ENCODE data around the gene DPH6.

The DPH6 gene

DNA sequence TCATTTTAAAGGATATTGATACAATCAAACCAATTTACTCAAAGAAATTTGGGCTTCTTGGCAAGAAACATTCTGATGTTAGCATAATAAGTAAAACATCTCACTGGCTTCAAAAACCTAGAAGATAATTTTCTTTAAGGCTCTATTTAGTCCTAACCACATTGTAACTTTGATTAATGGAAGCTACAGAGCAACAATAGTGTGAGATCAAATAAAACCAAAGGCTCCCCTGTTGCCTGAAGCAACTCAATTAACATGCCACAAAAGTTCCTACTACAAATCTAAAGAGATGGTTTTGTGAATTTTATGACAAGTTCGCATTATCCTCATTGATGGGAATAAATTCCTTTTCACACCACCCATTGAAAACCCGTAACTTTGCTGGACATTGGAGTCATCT lies 5.9 kb downstream of the DPH6 start:
- no peak for DNase-seq

DNA sequence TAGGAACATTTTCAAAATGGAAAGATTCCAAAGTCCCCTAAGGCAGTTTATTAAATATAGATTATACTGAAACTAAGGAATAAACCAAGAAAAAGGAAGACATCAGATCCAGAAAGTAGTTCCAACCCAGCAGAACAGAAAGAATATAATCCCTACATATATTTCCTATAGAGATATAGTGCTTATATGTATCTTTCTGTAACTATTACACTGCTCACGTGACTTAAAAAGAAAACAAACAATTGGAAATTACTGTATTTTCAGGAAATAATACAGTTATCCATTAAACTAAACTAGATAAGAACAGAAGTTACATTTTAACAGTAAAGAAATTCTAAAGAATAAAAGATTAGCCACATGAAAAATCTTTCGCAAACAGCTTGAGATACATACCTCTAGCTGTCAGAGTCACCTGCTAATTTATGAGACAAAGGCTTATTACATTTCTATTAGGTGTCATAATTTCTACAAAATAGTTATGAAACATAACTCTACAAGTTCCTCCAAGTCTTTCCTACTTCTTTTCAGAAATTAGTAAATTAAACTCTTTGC lies 10.5 kb downstream of the DPH6 start:
- DNase-seq: no peak

GRCh38 chr15:35533130-35534110 lies 12.5 kb downstream of the DPH6 start:
- peak; percentile 83 for DNase-seq

DNA sequence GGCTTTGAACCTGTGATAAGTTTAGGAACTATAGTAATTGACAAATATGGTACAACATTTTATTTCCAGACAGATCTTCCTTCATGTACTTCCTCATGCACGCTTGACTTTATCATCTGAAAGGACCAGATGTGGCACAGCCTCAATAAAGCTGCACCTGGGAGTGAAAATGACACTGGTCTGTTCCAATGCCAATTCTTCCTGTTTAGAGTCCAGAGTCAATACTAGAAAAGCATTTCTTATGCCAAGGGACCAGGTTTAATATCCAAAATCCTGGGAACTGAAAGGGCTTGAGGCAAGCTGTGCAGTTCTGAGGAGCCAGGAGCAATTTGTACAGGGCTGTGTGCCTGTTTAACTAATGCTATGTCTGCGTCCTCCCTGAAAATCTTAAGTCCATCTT lies 15.3 kb downstream of the DPH6 start:
- no peak for DNase-seq

DNA sequence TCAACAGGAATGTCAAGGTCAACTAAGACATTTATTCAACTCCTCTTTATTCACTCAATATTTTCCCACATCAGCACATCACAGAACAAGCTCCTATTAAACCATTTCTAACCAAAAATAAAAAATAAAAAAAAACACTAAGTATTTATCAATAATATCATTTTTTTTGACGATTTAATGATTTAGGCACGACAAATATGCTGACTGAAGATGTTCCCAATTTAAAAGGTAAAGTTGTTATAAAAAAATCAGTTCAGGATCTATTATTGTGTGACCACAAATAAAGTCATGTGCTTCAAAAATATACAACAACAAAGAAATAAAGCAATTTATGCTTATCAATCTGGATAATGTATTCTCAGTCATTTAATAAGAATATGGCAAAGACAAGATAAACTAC lies 16.2 kb downstream of the DPH6 start:
- DNase-seq: no peak

- no peak for DNase-seq
These were observed 23.9 kb downstream of the DPH6 start for GRCh38 chr15:35522061-35522460.

DNA sequence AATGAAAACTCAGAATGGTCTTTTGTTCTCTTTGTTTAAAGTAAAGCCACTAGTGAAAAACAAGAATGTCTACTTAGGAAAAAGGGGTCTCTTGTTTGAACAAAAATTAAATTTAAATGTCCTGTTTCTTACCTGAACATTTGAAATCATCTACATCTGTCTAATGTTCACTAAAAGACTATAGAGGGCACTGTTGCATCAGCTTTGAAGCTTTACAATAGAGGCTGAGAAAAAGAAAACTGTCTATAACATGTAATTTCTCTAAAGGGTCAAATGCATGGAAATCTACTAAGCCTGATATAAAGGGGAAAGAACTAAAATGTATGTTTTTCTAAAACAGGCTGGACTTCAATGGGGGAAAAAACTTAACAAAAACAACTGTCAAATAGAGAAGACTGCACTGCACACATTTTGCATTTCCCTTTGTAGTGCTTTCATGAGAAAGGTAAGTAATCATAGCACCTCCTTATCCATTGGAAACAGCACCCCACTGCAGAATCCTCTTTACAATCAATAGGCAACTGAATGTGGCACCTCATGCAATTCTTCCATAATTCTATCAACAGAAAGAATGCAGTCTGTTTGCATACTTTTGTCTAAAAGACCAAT lies 26.3 kb downstream of the DPH6 start:
- DNase-seq: peak; percentile 57

DNA sequence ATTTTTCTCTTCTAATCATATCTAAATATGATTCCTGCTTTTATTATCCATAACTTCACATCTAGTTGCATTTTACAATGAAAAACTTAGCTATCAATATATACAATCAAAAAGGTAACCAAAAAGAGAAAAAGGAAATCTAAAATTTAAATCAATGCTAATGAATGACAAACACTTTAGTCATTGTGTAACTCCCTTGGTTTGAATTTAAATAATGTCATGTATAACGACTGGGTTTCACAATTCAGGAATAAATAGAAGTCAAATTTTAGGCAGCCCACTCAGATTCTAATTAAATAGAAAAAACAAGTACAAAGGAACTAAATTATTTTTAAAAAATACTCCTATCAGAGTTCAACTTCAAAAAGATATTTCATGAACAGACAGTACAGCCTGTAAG lies 26.9 kb downstream of the DPH6 start:
- no peak for DNase-seq

DNA sequence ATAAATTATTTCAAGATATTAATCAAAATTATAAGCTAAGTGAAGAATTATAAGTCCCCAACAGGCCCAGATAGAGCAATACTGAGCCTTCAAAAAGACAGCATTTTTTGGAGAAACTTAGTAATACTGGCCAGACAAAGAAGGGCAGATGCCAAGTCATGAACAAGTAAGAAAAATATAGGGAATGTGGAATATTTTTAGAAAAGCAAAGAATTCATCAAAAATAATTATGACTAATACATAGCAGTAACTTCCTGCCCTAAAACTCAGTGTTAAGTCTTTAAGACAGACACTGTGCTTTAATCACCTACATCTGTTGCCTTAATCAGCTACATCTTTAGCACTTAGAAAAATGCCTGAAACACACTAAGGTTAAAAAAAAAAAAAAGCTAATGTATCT lies 31.2 kb downstream of the DPH6 start:
- peak; percentile 61 for DNase-seq

- DNase-seq: no peak
These were observed 37.9 kb downstream of the DPH6 start for GRCh38 chr15:35507932-35508638.

DNA sequence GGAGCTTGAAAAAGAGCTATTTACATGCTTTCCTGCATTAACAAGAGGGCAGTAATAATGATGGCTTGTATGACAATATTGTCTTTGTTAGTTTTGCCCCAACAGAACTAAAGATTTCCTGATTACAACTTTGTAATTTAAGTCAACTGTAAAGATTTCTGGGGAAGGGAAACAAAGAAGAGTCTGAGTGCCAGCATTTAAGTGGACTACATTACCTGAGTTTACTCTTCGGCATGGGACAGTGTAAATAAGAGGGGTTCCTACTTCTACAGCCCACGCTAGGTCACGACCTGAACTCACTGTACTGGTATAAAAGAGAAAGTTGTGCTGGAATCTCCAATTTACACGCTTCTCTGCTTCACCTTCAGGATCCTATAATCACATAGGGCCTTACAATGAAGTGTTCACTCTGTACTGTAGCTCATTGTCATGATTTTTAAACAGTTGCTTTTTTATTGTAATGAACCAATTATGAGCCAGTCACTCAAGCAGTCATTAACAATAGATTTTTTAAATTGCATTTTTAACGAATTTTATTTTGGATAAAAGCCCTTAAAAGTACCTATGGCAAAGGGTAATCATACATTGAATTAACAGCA lies 39.6 kb downstream of the DPH6 start:
- no peak for DNase-seq

DNA sequence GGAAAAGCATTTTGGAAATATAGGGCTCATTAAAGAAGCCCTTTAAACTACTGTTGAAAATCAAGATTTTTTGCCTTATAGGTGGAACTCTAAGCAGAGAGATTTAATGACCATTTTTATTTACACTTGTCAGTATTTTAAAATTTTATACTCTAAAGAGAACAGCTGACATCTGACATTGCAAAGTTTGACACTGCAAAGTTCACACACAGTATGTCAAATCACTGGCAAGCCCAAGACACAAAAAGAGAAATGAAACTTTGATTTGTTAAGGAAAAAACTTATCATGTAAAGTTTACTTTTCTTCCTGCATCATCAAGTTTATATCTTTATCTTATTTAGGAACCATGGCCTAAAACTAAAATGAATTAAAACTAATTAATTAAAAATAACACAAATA lies 40.2 kb downstream of the DPH6 start:
- no peak for DNase-seq

DNA sequence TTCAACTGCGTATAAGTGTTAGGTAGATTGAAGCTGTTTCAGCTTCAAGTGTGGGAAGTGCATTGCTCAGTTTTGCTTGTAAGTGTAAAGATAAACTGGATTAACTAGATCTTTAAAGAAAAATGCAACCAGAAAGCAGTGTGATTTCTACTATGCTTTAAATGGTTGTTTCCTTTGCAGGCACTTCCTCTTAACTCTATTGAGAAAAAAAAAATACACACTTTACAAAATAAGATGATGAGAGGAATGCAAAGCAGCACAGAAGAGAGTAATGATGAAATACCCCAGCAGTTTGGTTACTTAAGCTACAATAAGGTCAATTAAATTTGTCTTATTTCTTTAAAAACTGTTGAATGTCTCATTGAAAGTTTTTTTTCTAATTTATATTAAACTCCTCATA lies 40.8 kb downstream of the DPH6 start:
- DNase-seq: no peak

DNA sequence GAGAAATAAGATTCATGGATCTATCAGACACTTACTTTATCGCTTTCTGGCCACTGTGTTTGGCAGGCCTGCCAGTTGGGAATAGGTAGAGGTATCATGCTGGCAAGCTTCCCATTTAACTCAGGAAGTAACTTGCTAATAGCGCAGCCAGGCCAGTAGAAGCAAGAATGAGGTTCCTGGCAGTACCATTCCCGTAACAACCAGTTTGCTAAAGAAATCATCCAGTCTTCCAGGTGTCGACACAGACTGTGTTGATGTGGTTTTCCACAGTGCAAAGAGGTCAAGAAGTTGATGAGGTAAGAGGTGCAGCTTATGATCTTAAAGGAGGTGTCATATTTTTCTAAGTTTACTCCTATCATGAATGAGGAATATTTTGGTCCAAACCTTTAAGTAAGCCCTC lies 46.2 kb downstream of the DPH6 start:
- DNase-seq: no peak

- DNase-seq: no peak
These were observed 49.4 kb downstream of the DPH6 start for GRCh38 chr15:35496585-35496984.

DNA sequence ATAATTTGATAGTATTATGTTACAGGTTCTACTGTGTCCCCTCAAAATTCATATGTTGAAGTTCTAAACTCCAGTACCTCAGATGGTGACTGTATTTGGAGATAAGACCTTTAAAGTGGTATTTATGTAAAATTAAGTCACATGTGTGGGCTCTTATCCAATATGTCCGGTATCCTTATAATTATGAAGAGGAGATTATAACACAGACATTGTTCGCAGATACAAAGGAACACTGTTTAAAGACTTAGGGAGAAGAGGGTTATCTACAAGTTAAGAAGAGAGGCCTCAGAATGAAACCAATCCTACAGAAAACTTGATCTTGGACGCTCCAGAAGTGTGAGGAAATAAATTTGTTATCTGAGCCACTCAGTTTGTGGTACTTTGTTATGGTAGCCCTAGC lies 50.9 kb downstream of the DPH6 start:
- DNase-seq: no peak

DNA sequence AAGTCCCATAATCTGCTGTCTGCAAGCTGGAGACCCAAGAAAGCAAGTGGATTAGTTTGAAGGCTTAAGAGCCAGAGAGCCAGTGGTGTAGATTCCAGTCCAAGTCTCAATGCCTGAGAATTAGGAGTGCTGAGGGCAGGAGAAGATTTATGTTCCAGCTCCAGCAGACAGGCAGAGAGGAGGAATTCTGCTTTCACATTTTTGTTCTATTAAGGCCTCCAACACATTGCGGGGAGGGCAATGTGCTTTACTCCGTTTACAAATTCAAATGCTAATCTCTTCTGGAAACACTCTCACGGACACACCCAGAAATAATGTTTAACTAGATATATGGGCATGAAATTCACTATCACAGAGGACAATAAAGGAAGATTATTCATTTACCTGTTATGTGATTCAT lies 54.0 kb downstream of the DPH6 start:
- DNase-seq: no peak

DNA sequence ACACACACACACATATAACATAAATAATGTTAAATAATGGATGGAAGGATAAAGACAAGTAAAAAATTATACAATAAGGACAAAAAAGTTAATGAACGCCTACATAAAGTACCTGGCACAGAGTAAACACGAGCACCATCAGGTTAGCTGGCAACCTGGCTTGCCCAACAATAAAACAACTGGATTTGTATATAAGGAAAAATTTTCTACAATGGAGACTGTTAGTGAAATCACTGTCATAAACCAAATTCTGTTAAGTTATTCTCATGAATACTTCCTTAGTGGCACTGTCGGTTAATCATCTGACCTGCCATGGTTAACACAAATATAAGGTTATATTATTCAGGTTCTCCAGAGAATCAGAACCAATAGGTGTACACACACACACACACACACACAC lies 54.8 kb downstream of the DPH6 start:
- DNase-seq: no peak

DNA sequence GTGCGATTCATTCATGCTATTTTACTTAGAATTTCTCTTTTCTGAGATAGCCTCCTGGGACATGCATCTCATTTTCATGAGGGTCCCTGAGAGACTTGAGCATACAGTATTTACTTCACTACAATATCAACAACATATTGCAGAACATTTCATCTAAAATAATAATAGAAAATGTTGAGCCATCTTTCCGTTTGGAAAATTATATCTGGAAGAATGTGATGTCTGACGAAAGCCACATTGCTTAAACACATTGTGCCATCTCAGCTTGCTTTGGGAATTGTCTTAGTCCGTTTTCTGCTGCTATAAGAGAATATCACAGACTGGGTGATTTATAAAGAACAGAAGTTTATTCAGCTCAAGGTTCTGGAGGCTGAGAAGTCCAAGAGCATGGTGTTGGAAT lies 55.5 kb downstream of the DPH6 start:
- DNase-seq: no peak

- DNase-seq: no peak
These were observed 58.5 kb downstream of the DPH6 start for GRCh38 chr15:35487417-35487816.

DNA sequence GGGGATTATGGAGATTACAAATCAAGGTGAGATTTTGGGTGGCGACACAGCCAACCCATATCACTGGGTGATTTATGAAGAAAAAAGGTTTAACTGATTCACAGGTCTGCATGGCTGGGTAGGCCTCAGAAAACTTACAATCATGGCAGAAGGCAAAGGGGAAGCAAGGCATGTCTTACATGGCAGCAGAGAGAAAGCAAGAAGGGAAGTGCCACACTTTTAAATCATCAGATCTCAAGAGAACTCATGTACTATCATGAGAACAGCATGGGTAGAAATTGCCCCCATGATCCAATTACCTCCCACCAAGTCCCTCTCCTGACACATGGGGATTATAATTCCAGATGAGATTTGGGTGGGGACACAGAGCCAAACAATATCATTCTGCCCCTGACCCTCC lies 59.7 kb downstream of the DPH6 start:
- DNase-seq: no peak

DNA sequence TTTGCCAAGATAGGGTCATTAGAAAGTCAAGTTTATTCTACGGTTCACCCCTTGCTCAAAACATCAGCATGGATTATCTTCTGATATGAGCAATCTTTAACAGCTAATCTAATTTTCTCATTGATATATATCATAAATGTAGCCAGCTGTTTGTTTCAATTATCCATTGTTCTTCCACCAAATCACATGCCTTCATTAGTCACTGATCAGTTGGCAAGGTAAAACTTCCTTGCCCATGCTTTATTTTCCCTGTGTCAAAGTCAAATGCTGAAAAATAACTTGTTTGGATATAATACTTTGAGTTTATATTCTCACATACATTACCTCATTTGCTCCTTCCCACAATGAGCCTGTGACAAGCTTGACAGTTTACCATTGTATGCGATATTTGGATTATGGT lies 60.6 kb downstream of the DPH6 start:
- no peak for DNase-seq

Data from HCEC 1CT (cell line).